ENCODE measurements around the gene HELZ.

The HELZ gene

DNA sequence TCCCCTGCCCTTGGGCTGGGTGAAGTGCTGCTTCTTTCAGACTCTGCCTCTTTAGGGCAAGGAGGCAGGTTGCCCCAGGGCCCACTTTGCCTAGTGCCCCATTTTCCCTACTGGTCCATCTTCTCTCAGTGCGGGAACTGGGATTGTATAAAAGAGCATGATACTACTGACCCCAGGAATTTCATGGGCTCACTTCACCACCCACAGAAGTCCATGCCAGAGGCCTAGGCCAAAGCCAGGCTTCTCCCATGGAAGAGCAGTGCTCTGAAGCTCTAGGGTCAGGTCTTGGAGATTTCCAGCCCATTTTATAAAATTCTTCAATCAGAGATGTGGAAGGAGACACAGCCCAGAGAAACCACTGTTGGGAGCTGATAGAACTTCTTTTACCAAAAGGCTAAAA lies 194.9 kb downstream of the HELZ start:
- TF ChIP-seq GATA2 (IDR thresholded peaks at IDR 0.05; ENCODE audit: low read depth, low read length): no peak
- TF ChIP-seq GATA3 (IDR thresholded peaks at IDR 0.05; ENCODE audit: low read depth, low read length): no peak

DNA sequence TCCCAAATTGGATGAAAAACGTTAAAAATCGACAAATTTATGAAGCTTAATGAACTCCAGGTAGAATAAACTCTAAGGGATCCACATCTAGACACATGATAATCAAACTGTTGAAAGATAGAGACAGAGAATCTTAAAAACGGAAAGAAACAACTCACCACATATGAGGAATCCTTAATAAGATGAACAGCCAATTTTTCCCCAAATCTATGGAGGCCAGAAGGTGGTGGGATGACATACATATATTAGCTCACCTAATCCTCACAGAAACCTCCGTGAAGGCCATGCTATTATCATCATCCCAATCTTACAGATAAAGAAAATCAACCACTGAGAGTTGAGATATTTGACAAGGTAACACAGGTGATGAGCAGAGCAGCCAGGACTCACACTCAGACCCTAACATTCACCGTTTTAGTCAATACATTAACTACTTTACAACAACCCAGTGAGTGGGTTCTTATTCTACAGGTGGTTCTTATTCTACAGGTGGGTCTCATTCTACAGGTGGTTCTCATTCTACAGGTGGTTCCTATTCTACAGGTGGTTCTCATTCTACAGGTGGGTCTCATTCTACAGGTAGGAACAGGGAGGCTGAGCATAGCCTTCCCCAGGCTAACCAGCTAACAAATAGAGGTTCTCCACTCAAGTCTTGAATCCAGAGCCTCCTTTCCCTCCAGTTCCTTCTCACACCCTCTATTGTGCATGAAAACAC lies 195.8 kb downstream of the HELZ start:
- TF ChIP-seq GATA2 (IDR thresholded peaks at IDR 0.05; ENCODE audit: low read depth, low read length): no peak

DNA sequence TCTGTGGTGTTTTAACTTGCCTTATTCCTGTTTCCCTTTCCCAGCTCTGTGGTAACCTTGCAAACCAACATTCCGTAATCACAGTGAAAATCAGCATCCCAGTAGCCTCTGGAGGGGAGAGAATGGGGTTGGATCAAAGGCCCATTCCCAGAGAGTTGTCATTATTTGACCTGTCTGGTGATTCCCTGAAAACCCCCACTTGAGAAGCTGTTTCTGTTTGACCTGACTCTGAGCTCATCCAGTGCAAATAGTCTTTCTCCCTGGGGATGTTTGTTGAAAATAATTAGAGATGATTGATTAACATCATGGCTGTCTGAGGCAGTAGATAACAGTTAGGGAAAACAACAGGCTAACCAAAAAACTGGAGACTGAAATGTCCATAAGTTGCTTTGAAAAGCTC lies 197.6 kb downstream of the HELZ start:
- TF ChIP-seq GATA2 (IDR thresholded peaks at IDR 0.05; ENCODE audit: low read depth, low read length): no peak; the same call in 1 of the 2 replicates
- no peak for TF ChIP-seq GATA3 (IDR thresholded peaks at IDR 0.05; ENCODE audit: low read depth, low read length)

DNA sequence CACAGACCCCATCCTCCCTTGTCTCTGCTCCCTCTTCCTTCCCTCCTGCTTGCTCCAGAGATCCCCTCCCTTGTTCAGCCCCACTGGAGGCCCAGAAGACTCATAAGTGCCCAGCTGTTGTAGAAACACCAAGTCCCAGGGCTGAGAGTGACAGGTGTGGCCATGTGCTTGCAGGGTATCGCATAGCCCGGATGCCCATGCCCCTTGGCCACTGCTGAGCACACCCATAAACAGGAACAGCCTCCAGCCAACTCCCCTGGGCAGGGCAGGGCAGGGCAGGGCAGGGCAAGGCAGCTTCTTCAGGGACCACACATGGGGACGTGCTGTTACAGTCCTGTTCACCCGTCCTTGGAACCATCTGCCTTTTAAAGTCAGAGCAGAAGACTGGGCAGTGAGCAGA lies 198.6 kb downstream of the HELZ start:
- TF ChIP-seq GATA3 (IDR thresholded peaks at IDR 0.05; ENCODE audit: low read depth, low read length) (no peak), GATA2 (IDR thresholded peaks at IDR 0.05; ENCODE audit: low read depth, low read length) (no peak)

DNA sequence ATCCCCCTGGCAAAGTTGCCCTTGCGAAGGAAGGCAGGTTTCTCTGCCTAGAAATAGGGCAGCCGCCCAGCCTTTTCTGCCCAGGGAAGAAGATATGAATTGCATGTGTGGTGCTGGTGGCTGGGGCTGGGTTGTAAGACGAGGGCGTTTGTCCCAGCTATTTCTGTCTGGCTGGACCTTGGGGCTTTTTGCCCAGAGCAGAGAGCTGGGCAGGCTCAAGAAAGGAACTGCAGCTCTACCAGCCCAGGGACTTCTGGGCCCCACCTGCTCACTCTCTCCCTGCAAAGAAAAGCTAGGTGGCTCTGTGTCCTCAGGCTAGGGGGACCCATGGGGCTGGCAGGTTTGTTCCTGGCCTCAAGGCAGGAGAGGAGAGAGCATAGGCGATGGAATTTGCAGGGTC lies 200.1 kb downstream of the HELZ start:
- TF ChIP-seq GATA3 (IDR thresholded peaks at IDR 0.05; ENCODE audit: low read depth, low read length) (no peak), GATA2 (IDR thresholded peaks at IDR 0.05; ENCODE audit: low read depth, low read length) (no peak)

DNA sequence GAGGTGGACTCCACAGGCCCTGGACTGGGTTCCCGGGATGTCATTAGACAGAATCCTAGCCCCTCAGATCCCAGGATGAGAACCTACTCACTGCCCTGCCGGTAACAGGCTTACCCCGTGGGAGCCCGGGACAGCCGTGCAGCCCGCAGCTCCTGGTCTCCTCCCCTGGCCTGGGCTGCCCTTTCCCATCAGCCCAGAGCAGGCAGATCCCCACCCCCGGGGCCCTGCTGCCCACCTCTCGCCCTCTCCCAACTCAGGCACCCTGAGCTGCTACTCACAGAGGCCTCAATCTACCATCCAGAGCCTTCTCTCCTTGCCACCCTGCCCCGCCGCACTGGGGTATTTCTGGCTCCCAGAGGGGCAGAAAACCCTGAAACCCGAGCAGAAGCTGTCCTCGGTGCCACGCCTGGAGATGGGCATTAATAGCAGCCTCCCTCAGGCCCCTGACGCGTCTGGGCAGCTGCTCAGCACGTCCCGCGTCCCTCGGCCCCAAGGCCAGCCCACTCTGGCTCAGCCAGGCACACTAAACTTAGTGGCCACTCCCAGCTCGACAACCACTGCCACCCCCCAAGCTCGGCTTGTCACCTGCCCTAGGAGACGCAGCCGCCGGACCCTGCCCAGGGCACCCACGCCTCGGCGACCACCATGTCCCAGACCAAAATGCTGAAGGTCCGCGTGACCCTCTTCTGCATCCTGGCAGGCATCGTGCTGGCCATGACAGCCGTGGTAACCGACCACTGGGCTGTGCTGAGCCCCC lies 200.8 kb downstream of the HELZ start, which contains the start of gene CACNG1:
CACNG1 (plus strand) TSS at position 539 of the 757 bp plus-strand sequence; CDS start at position 646, 107 bp downstream.
- TF ChIP-seq GATA2 (IDR thresholded peaks at IDR 0.05; ENCODE audit: low read depth, low read length) (no peak), GATA3 (IDR thresholded peaks at IDR 0.05; ENCODE audit: low read depth, low read length) (no peak)

DNA sequence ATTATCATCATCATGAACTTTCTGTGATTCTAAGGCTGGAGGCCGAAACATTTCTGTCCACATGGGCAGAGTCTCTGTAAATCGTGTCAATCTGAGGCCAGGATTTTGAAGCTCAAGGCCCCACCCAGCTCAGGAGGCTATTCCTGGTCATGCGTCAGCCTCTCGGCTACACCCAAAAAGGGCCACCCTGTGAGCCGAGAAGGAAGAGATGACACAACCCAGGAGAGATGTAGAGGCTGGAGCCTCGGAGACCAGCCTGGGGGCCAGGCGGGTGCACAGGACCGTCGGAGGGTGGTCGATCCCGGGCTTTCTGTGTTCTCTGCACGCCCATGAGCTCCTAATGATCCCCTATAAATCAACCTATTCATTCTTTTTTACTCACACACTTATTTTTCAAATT lies 201.7 kb downstream of the HELZ start:
- TF ChIP-seq GATA3 (IDR thresholded peaks at IDR 0.05; ENCODE audit: low read depth, low read length): no peak
- TF ChIP-seq GATA2 (IDR thresholded peaks at IDR 0.05; ENCODE audit: low read depth, low read length): no peak

DNA sequence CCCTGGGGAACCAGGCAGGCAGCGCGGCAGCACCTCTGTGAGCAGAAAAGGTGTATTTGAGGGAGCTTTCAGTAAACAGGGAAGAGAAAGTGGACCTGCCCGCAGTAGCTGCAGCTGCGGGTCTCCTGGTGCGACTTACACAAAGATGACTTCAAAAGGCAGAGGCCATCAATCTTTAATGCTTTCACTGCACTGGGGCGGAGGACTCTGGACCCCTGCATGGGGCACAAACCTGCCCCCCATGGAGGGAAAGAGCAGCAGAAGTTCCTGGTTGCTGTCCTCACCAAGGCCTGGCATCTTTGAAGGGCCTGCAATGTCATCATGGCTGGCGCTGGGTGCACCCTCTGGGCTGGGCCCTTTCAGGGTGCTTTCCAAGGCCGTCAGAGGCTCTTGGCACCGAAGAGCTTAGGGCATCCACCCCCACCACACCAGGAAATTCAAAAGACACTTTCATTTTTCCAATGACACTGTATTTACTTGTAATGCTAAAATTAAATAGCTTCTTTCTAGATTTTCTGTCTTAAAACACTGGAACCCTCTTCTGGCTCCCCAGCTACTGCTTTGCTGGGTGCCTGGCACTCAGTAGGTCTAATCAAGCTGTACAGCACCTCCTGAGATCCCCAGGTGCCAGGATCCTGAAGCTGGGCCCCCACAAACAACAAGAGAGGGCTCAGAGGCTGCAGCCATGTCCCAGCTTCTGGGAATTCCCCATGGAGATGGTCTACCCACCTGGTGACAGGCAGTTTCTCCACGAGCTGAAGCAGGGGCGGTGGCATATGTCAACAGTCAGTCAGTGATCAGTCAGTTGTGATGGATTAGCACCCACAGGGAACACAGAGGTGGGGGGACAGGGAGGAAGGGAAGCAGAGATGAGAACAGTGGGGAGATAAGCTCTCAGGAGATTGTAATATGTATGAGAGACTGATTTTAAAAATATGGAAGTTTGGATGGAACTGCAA lies 202.8 kb downstream of the HELZ start:
- no peak for TF ChIP-seq GATA3 (IDR thresholded peaks at IDR 0.05; ENCODE audit: low read depth, low read length)
- no peak for TF ChIP-seq GATA2 (IDR thresholded peaks at IDR 0.05; ENCODE audit: low read depth, low read length)

DNA sequence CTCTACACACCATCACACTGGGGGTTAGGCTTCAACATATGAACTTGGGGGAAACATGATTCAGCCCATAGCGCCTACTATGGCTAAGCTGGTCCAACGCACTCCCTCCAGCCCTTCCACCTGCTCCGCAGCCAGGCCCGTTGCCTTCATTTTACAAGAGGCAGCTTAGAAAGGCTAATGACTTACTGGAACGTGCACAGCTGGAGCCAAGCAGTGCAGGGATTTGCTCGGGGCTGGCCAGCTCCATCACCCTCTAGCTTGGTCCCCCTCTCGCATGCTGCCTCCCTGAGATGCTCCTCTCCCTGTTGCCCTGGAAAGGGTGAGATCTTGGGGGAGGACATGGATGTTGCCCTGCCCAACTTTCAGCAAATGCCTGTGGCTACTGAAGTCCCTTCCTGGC lies 203.5 kb downstream of the HELZ start:
- TF ChIP-seq GATA2 (IDR thresholded peaks at IDR 0.05; ENCODE audit: low read depth, low read length): no peak
- no peak for TF ChIP-seq GATA3 (IDR thresholded peaks at IDR 0.05; ENCODE audit: low read depth, low read length)

DNA sequence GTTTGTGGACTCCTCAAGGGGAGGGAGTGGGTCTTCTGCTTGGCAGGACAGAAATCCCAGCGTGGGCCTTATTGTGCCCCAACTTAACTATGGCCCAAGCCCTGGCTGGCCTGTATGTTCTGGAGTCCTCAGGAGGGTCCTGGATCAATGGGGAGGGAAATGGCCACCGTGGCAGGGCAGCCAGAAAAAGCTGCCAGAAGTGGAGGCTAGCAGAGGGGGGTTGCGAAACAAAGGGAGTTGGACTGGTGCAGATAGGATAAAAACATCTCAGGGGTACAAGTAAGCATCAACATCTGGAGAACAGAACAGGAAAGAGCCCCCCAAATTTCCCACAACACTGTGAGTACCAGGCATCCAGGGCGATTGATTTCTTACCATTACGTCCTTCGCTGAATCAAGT lies 204.3 kb downstream of the HELZ start:
- no peak for TF ChIP-seq GATA2 (IDR thresholded peaks at IDR 0.05; ENCODE audit: low read depth, low read length)
- no peak for TF ChIP-seq GATA3 (IDR thresholded peaks at IDR 0.05; ENCODE audit: low read depth, low read length)

DNA sequence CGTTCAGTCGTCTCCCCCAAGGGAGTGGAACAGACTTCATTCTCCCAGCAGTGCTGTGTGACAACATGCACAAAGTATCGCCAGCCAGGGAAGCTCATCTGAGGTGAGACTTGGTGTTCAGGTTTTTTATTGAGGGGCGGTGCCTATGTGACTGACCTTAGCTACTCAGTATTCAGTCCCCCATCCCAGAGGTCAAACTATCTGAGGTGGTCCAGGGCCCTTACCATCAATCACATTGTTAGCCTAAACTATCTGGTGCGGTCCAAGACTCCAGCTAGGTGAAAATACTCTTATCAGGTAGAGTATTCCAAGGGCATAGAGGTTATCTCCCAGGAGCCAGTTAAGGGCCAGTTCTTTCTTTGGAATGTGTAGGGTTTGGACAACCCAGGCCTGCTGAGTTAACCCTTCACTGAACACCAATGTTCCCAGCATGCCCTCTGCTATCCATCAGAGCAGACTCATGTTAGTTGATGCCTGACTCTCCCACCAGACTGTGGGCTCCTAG lies 206.1 kb downstream of the HELZ start:
- TF ChIP-seq GATA3 (IDR thresholded peaks at IDR 0.05; ENCODE audit: low read depth, low read length) (no peak), GATA2 (IDR thresholded peaks at IDR 0.05; ENCODE audit: low read depth, low read length) (no peak)

DNA sequence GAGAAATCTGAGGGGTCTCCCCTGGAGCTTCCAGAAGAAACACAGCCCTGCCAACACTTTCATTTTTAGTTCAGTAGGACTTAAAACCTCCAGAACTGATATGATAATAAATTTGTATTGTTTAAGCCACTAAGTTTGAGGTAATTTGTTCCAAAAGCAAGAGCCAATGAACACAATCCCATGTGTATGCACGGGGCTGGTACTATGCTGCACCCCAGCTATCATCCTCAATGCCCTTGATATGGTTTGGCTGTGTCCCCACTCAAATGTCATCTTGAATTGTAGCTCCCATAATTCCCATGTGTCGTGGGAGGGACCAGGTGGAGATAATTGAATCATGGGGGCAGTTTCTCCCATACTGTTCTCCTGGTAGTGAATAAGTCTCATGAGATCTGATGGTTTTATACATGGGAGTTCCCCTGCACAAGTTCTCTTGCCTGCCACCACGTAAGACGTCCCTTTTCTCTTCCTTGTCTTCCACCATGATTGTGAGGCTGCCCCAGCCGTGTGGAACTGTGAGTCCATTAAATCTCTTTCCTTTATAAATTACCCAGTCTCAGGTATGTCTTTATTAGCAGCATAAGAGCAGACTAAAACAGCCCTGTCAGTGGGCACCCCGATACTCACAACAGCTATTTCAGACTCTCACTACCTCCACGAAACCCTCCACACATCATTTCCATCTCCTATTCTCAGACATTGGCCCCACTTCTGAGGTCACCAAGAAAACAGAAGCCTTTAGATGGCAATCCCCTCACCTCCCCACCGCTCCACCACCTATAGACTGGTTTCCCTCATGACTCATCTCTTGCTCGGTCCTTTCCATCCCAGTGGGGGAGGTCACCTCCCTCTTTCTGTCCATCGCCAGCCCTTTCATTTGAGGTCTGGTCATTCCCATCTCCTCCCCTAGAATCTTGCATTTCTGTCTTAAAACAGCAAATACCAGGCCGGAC lies 209.6 kb downstream of the HELZ start:
- TF ChIP-seq GATA3 (IDR thresholded peaks at IDR 0.05; ENCODE audit: low read depth, low read length) (no peak), GATA2 (IDR thresholded peaks at IDR 0.05; ENCODE audit: low read depth, low read length) (no peak)

DNA sequence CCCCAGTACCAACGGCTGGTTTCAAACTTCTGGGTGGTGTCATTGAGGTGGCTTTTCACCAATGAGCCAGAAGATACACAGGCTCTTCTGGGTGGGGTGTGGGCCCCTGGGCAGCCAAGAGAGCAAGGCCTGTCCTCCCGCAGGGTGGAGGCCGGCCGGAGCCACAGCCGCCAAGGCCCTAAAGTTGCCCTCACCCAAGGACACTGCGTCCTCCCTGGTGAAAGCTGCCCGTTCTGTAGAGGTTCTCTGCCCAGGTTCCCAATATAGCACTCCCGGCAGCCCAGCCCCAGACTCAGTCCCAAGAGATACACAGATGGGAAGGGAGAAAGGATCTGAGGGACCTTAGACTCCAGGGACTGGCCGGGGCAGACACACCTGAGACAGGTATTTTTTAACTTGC lies 211.4 kb downstream of the HELZ start:
- TF ChIP-seq GATA3 (IDR thresholded peaks at IDR 0.05; ENCODE audit: low read depth, low read length) (no peak), GATA2 (IDR thresholded peaks at IDR 0.05; ENCODE audit: low read depth, low read length) (no peak)

All from SH-SY5Y (cell line).